Adipose tissue (tissue), 3 donors: ENCODE results near the gene SH3BP2. TPM values are rescaled to one million over a fixed set of nuclear protein-coding genes. Genes with fewer than 3 reads are reported as not detected.

ENCODE experiments used
- H3K27ac ChIP-seq: one replicate; pipeline ENCODE4 v1.5.1; 2013; ENCODE audit warnings: low read depth, low read length
- WGBS, 3 donors: extraction: QIAGEN DNeasy Blood & Tissue Kit; methylation state at CpG; one replicate each; pipeline ENCODE4 v1.1.7; 2013; 5-methylcytosine and 5-hydroxymethylcytosine counted together
- polyA plus RNA-seq, 3 donors: library from polyadenylated mRNA; stranded (reverse); fragments of 200-250 nt; gene quantifications; one replicate each; pipeline ENCODE4 v1.2.3, GENCODE V29; 2013
- donor health status: healthy with polysubstance abuse.
- donor health status: Bipolar disorder and iron deficiency.
- donor health status: healthy.

Gene SH3BP2
- polyA plus RNA-seq, 3 donors, result 12.0 to 37.1 (median 24.5) TPM

DNA sequence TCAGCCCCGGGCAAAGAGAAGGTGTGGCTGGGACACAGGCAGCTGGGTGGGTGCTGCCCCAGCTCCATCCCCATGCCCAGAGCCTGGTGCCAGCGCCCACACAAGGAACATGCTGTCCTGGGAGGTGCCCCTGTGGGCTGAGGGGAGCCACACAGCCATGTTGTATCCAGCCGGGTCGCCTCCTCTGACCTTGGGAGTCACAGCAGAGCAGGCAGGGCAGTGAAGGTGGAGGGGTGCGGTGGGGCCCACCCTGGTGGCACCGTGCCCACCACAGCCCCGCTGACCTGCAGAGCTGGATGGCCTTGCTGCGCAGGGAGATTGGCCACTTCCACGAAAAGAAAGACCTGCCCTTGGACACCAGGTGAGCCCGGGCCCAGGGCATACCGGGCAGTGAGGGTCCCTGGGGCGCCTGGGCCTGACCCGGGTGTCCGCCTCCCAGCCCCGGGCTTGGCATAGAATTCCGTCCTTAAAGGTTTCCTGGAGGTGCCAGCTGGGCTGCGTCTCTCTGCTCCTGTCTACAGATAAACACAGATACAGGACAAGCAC, 32.0 kb downstream of the SH3BP2 start:
- no peak overlapping the region for H3K27ac ChIP-seq
- 92 to 95% (median 93%) methylated on average over 14 to 17 of the region's 17 CpGs for WGBS, 3 donors

- WGBS, 3 donors, result 76 to 88% (median 83%) methylated on average over 13 of the region's 13 CpGs
- no peak overlapping the region for H3K27ac ChIP-seq
Measured at GRCh38 chr4:2825740-2826139, 32.9 kb downstream of the SH3BP2 start.

DNA sequence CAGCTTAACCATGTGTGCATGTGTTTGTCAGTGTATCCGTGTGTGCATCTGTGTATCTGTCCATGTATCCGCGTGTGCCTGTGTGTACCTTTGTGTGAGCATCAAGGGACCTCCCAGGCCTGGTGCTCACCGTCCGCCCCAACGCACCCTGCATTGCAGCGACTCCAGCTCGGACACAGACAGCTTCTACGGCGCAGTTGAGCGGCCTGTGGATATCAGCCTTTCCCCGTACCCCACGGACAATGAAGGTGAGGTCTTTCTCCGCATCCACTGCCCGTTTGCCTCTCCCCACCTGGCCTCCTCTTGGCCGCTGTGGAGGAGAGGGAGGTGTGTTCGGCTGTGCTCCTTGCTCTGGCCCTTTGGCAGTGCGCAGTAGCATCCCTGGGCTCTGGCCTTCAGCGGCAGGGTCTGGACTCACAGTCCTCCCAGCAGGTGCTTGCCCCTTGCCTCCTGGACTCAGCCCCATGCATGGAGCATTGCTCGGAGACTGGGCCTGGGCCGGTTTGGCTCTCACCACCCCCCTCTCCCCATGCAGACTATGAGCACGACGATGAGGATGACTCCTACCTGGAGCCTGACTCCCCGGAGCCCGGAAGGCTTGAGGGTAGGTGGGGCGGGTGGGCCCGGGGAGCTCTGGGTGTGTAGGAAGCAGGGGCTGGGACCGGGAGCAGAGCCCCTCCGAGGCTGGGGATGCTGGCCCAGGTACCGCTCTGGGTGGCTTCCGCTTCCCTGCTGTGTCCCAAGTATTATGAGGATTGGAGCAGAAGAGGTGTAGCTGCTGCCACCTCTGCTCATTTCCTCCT, 34.4 kb downstream of the SH3BP2 start:
- WGBS, 3 donors, result 91 to 96% (median 92%) methylated on average over 28 to 31 of the region's 31 CpGs
- no peak overlapping the region for H3K27ac ChIP-seq

DNA sequence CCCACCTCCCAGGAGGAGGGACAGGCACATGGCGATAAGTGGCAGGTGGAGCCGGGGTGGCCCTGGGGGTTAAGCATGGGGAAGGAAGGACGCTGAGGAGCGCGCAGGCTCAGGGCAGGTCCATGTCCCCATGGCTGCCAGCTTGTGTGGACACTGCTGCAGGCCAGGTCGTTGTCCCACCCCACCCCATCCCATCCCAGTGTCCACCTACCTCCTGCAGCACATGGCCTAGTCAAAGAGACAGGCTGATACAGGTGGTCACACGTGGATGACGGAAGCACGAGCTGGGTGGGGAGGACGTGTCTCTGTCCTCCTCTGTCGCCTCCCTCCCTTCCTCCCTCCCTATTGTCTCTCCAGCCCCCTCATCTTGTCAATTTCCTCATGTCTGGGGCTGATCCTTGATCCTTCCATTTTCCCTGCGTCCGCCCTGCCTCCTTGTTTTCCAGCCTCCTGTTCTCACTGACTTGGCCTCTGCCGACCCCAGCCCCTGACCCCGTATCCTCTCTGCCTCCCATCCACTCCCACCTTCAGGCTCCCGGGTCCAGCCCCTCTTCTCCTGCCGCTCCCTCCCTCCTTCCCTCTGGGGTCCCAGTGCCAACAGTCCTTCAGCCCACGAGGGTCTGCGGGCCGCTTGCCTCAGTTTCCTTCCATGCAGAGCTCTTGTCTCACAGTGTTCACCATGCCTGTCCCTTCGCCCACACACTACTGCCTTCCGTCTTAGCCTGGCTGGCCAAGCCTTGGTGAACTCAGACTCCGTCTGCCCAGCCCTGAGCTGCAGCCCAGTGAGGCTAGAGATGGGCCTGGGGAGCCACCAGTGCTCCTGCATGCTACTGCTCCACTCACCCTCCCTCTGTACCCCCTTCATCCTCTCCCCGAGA, 35.2 kb downstream of the SH3BP2 start:
- no peak overlapping the region for H3K27ac ChIP-seq
- WGBS, 3 donors, result 84 to 88% (median 86%) methylated on average over 22 to 23 of the region's 24 CpGs

DNA sequence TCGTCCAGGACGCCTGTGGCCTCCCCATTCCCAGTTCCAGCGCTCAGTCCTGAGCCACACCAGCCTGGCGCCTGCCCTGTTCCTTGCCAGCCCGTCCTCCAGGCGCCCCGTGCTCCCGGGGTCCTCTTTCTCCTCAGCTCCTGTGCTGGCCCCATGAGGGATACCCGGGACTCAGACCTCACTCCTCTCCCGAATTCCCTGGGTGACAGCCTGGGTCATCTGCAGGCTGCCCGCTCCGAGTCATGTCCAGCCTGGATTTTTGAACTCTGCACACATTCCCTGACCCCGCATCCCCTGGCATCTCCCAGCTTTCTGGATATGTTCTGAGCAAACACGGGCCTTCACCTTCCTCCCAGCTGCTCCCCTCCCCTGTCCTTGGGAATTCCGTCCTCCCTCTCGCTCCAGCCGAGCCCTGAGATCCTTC, 35.9 kb downstream of the SH3BP2 start:
- no peak overlapping the region for H3K27ac ChIP-seq
- 88 to 92% (median 89%) methylated on average over 17 of the region's 17 CpGs for WGBS, 3 donors

DNA sequence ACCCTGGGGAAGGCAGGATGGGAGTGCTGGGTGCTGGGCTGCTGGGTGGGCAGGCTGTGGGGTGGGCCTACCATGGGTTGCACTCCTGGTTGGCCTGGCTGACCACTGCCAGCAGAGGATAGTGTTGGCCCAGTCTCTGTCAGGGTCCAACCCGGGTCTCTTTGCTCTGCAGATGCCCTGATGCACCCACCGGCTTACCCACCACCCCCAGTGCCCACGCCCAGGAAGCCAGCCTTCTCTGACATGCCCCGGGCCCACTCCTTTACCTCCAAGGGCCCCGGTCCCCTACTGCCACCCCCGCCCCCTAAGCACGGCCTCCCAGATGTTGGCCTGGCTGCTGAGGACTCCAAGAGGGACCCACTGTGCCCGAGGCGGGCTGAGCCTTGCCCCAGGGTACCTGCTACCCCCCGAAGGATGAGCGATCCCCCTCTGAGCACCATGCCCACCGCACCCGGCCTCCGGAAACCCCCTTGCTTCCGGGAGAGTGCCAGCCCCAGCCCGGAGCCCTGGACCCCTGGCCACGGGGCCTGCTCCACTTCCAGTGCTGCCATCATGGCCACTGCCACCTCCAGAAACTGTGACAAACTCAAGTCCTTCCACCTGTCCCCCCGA, 36.5 kb downstream of the SH3BP2 start:
- WGBS, 3 donors, result 92 to 94% (median 92%) methylated on average over 18 of the region's 18 CpGs

GRCh38 chr4:2829933-2830451, 37.1 kb downstream of the SH3BP2 start:
- 95 to 96% (median 96%) methylated on average over 19 of the region's 19 CpGs for WGBS, 3 donors

More for the DNA sequence above, 36.5 kb downstream of the SH3BP2 start:
- H3K27ac ChIP-seq, result no peak overlapping the region

GRCh38 chr4:2830632-2831610, 38.0 kb downstream of the SH3BP2 start:
- WGBS, 3 donors, result 90 to 94% (median 90%) methylated on average over 37 of the region's 37 CpGs
- H3K27ac ChIP-seq, result no peak overlapping the region

More at GRCh38 chr4:2829933-2830451, 37.1 kb downstream of the SH3BP2 start:
- no peak overlapping the region for H3K27ac ChIP-seq

DNA sequence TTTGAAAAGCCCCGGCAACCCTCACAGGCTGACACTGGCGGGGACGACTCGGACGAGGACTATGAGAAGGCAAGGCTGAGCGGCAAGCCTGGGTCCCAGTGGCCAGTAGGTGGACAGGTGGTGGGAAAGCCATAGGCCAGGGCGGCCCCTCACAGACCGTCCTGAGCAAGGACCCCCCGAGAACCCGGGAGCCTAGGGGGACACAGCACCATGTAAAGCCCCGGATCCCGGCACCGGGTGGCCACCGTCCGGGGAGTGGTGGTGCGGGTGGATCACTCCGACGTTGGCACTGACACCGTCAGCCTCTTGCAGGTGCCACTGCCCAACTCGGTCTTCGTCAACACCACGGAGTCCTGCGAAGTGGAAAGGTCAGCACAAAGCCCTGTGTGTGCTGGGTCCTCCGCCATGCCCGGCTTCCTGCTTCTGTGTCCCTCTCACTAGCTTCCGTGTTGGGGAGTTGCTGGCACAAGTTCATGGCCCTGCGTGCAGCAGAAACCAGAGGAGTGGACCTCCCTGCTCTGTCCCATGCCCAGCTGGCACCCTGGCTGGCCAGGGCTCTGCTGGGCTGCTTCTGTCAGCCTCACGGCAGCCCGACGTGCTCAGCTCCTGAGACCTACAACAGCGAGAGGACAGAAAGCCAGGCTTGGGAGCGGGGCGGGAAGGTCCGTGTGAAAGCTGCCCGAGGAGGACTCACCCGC, 38.9 kb downstream of the SH3BP2 start:
- H3K27ac ChIP-seq, result no peak overlapping the region
- WGBS, 3 donors, result 90 to 94% (median 92%) methylated on average over 31 to 36 of the region's 36 CpGs

GRCh38 chr4:2832309-2832980, 39.6 kb downstream of the SH3BP2 start:
- 93 to 96% (median 95%) methylated on average over 20 of the region's 20 CpGs for WGBS, 3 donors
- no peak overlapping the region for H3K27ac ChIP-seq

GRCh38 chr4:2832981-2833670, 40.2 kb downstream of the SH3BP2 start:
- WGBS, 3 donors, result 93 to 96% (median 94%) methylated on average over 19 of the region's 19 CpGs
- no peak overlapping the region for H3K27ac ChIP-seq

DNA sequence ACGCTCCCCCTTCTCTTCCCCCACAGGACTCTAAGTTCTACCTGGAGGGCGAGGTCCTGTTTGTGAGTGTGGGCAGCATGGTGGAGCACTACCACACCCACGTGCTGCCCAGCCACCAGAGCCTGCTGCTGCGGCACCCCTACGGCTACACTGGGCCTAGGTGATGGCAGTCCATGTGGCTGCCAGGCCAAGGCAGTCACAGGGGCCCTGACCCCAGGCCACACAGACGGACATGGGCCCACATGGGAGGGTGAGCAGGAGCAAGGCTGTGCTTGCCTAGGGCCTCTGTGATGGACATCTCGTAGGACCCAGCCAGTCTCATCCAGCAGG, 40.8 kb downstream of the SH3BP2 start:
- H3K27ac ChIP-seq, result no peak overlapping the region
- 95 to 96% (median 96%) methylated on average over 7 of the region's 7 CpGs for WGBS, 3 donors

GRCh38 chr4:2834001-2834921, 41.4 kb downstream of the SH3BP2 start:
- no peak overlapping the region for H3K27ac ChIP-seq

DNA sequence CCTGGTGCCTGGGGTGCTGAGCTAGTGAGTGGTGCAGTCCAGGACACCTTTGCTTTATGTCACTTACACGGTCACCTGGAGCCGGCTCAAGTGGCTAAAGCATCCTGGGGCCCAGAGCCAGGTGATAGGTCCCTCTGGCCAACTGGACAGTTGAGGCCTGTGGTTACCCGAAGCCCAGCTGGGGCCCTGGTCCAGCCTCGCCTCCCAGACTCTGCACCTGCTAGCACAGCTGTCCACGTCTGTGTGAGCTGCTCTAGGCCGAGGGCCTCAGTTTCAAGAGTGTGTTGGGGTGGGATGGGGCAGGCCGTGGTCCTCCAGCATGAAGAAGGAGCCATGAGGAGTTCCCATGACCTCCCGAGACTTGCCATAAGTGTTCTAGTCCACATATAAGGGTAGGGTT, 43.1 kb downstream of the SH3BP2 start:
- WGBS, 3 donors, result 93 to 96% (median 95%) methylated on average over 8 of the region's 8 CpGs
- H3K27ac ChIP-seq, result no peak overlapping the region

More at GRCh38 chr4:2834001-2834921, 41.4 kb downstream of the SH3BP2 start:
- WGBS, 3 donors, result 76 to 89% (median 81%) methylated on average over 13 of the region's 13 CpGs

GRCh38 chr4:2836391-2836859, 43.5 kb downstream of the SH3BP2 start:
- H3K27ac ChIP-seq, result no peak overlapping the region
- 71 to 85% (median 82%) methylated on average over 5 of the region's 5 CpGs for WGBS, 3 donors
